NCI-H345 (cell line): ENCODE measurements around the gene LRRC19.

Experiments
- DNase-seq: peaks from one replicate; lab custom pipeline; 2025; lab: John Stamatoyannopoulos, UW

LRRC19 gene

DNA sequence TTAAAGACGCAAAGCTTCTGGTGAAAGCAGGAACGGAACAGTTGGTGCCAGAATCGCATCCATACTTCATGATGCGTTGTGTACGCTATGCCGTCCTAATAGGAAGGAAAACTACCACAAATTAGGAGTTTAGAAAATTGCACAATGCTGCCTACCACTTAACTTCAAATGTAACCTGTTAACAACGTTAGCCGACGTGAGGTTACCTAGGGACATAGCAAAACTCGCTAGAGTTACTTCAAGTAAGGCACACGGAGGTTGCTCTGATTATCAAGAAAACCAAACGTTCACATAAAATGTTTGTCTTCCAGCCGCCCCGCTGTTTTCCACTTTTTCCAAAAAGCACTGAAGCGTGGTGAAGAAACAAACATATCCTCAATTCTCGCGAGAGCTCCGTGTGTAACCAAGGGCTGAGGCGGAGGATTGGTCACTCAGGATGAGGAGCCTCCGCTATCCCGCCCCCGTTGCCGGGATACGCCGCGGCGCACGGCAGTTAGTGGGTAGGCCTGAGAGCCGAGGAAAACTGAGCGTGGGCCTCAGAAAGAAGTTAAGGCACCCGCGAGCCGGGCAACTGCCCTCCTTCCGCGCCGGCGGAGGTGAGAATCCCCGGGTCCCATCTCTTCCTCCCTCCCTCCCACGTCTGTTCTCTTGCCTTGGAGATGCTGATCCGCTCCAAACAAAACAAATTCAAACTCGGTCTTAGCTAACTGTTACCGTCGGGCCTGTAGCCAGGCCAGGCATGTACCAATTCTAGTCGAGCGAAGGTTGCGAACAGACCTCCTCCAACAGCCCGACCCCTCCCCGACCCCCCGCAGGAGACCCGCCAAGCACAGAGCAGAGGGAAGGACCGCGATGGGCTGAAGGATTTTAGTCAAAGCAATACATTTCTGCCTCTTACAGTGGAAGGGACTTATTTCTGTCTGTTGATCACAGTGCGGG is 49.3 kb downstream of the LRRC19 start, which contains the start of gene IFT74:
Gene IFT74 (plus strand): TSS at position 492 of the 939 bp plus-strand sequence. CDS start 5,556 bp downstream, outside the sequence.
- peak; percentile 98 for DNase-seq

DNA sequence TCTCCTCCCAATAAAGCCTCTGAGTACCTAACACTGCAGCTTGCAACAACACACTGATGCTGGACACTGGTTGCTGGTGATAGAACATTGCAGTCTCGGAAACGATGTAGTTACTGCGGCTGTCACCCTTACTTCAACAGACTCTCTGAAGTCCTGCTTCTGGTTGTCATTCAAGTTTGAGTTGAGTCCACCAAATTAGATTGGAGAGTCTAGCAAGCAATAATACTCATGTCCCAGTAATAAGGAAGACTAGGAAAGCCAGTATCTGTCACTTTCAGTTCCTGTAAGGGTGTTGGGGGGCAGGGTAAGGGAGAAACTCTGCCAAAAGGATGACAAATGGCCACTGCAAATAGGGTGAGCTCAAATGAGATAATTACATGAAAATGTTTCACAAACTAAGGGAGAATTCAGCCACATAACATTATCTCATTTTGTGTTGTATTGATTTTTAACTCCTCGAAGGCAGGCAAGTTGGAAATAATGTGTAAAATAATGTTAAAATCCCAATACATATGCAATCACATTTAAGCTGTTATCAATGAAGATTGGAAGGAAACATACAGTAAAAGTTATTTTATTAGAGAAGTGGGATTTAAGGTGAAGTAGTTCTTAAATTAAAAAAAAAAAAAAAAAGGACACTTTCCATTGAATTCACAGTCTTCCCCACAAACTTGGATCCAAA is 50.1 kb downstream of the LRRC19 start:
- no peak for DNase-seq

DNA sequence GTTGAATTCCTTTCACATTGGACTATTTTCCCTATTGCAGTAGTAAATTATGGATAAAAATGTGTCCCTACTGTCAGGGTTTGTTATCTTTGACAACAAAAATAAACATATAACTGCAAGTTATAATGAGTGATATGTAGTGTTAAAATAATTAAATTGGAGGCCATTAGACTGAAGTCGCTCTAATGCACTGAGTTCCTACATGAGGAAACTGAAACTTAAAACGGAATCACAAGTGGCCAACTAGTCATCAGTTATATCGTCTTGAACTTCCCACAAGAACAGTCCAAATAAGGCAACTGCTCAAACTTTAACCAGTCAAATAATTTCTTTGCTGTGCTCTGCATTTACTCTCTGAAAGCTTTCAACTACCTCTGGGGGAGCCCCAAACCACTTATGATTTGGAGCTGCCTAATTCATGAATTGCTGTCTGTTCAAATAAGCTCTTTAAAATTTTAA is 51.4 kb downstream of the LRRC19 start:
- DNase-seq, result no peak

DNA sequence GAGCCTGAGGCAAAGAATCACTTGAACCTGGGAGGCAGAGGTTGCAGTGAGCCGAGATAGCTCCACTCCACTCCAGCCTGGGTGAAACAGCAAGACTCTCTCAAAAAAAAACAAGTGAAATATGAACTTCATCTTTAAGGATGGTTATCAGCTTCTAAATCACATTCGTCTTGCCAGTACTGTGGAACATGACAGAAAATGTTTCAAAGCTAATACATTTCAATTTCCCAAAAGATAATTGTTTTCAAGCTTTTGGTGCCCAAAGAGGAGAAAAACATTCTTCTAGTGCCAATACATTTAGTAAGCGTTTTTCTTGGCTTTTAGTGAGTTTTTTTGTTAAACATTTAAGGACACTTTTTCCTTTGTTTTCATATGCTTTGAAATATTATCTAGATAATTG is 53.7 kb downstream of the LRRC19 start:
- DNase-seq, result no peak

DNA sequence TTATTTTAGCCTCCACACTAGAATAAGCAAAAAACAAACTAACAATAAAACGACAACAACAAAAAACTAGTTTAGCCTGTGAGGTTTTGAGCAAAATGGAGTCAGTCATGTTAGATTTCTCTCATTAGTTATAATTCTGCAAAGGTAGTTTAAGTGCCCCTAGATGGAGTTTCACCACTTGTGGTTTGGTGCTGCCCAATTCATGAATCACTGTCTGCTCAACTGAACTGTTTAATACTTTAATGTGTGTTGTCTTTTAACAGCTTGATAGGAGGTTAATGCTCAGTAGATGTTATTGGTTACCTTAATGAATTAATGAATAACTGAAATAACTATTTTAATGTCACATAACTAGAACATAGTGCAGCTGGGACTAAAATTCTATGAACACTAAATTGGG is 55.0 kb downstream of the LRRC19 start:
- DNase-seq, result no peak

DNA sequence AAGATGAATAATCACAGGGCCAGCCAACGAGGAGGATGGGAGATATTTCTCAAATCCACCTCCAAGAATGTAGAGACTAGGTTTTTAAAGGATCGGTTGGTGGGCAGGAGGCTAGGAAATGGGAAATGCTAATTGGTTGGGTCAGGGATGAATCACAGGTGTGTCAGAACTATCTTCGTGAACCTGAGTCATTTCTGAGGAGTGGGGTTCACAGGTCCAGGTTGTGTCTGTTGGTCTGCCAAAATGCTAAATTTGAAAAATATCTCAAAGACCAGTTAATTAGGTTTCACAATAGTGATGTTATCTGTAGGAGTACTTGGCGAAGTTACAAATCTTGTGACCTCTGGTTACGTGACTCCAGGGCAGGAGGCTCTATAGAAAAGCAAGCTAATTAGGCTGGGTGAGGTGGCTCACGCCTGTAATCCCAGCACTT is 55.8 kb downstream of the LRRC19 start:
- no peak for DNase-seq

DNA sequence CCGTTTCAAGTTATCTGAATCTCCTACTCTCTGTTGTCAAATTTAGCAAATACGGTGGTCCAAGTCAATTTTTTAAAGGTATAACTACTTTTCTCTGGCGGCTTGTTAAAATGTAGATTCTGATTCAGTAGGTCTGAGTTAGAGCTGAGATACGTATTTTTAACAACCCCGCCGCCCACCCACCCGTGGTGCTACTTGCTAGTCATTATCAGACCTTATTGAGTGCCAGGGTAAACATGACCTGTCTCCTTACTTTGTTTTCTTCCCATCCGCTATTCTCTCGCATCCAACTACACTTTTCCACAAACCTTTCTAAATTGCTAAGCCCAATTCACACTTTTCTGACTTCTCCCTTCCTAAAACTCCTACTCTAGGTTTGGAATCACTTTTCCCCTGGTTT is 57.7 kb downstream of the LRRC19 start:
- DNase-seq, result peak; percentile 11

DNA sequence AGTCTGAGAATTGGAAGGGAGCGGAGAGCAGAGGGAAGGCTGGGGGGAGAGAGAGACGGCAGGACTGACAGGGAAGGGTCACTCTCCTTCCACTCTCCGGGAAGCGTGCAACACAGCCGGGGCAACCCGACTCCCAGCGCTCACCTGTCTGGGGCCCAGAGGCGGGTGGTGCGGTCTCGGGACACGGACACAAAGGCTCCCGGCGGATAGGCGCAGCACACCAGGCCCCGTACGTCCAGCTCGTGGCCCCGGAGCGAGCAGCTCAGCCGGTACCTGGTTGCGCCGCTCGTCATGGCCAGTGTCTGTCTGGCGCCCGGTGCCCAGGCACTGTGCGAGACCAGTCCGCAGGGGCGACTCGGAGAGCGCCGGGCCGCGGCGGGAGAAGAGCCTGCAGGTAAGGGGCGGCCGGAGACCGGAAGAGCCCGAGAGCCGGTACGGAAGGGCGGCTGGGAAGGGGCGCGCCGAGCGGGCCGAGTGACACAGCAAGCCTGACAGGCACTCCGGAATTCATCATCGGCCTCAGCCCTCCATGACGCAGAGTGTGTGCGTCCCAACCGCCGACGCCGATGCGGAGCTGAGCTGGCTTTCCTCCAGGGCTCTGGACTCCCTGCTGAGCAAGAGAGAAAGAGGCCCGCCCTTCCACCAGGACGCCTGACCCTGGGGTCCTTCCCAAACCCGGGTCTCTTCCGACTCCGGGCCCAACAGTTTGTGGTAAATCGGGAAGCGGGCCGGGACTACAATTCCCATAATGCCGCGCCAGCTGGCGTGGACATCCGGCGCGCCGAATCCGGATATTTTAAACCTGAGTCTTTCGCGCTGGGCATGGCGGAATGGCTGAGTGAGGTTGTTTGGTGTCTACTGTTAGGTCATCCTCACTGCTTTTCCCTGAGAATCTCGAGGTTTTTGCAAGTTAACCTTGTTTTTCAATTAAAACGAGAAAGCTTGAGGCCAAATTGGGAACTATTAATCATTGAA is 58.4 kb downstream of the LRRC19 start, which contains the start of gene PLAA:
Gene PLAA (minus strand): TSS at position 490 of the 975 bp plus-strand sequence. CDS start 197 bp downstream, at position 293.
- DNase-seq, result peak; percentile 95

DNA sequence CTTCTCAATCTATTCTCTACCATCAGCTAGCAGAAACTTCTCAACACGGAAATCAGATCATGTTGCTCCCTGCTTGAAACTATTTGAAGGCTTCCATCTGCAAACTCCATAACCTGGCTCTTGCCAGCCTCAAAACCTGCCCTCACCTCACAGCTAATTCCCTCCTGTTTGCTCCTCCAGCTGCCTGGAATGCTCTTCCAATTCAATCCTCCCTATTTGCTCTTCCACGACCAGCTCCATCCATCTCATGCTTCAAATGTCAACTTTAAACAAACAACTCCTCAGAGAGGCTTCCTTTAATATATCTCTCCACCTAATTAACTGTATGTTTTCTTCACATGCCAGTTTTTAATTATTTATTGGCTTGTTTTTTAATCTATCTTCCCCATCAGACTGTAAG is 59.9 kb downstream of the LRRC19 start:
- no peak for DNase-seq
